A172 (cell line): ENCODE data around the gene SLC25A36. TPM values are rescaled to one million over a fixed set of nuclear protein-coding genes. Genes with fewer than 3 reads are reported as not detected.

Experiments used
- DNase-seq: peaks from one replicate; pipeline ENCODE4 v3.0.0-alpha.2; 2015; ENCODE audit warnings: low spot score
- total RNA-seq: library from RNA; depleted of rRNA; stranded (reverse); fragments of >200 nt; shearing (Covaris generic); gene quantifications from 2 replicates; pipeline ENCODE4 v1.2.3, GENCODE V29; 2014; rRNA removed

Gene SLC25A36
- total RNA-seq = 29.3 and 44.4 TPM in 2 replicates

- DNase-seq = peak; percentile 98
These were observed at the start of gene SLC25A36 for GRCh38 chr3:140941434-140942220. SLC25A36 (plus strand) TSS chr3:140941836; CDS start chr3:140942055, 219 bp downstream.

DNA sequence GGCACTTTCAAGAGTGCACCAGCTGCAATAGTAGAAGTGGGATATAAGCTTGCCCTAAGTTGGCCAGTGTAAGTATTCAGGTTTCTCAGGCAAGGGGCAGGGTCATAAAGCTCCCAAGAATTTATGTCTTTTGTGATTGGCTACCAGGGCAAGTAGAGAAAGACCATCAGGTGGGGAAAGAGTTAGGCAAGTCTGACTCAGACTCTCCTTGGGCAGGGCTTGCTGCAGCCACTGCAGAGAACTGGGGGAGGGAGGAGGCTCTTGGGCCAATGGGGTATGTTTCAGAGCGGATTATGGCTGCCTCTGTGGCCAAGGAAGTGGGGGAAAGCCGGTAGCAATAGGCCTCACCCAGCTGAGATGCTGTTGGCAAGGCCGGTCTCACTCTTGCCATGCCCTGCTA lies 44.6 kb upstream of the SLC25A36 start:
- DNase-seq = no peak

GRCh38 chr3:140898340-140899180 lies 43.1 kb upstream of the SLC25A36 start:
- peak; percentile 76 for DNase-seq

DNA sequence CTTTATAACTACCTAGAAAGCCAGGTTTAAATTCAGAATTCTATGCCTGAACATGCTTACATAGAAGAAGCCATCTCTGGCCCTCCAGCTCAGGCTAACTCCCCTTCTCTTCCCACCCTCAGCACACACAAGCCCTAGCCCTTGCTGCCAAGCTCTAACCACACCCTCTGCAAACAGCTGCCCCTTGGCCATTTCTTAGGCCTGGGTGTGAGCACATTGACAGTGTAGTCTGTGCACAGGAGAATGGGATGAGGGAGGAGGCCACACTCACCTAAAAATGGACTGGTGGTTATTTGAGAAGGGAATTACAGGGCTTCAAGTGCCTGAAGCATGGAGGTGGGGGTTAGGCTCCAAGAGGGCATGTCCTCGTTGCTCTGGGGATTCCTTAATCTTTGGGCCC lies 42.3 kb upstream of the SLC25A36 start:
- DNase-seq = no peak

DNA sequence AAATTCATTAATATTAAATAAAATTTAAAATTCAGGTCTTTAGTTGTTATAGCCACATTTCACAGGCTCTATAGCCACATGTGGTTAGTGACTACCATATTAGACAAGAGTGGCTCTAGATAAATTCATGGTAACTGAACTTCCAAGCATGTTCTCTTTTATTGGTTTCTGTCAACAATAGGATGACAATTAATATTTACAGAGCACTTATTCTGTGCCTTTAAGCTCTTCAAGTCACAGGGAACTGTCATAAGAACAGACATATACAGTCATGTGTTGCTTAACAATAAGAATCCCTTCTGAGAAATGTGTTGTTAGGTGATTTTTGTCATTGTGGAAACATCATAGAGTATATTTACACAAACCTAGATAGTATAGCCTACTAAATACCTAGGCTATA lies 38.8 kb upstream of the SLC25A36 start:
- no peak for DNase-seq

- no peak for DNase-seq
These were observed 38.4 kb upstream of the SLC25A36 start for GRCh38 chr3:140903196-140903595.

- no peak for DNase-seq
These were observed 37.1 kb upstream of the SLC25A36 start for GRCh38 chr3:140904521-140904920.

DNA sequence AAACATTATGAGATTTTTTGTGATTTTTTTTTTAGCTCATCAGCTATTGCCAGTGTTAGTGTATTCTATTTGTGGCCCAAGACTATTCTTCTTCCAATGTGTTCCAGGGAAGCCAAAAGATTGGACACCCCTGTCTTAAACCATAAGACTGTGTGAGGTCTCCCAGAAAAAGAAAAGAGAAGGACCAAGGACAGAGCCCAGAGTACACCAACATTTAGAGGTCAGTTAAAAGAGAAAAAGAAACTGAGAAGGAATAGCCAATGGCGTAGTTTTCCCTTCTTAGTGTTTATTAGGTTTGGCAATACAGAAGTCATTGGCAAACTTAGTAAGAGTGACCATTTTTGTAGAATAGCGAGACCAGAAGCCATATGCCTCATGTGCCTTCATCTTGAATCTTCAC lies 36.1 kb upstream of the SLC25A36 start:
- DNase-seq = no peak

GRCh38 chr3:140906785-140907184 lies 34.9 kb upstream of the SLC25A36 start:
- DNase-seq = no peak

DNA sequence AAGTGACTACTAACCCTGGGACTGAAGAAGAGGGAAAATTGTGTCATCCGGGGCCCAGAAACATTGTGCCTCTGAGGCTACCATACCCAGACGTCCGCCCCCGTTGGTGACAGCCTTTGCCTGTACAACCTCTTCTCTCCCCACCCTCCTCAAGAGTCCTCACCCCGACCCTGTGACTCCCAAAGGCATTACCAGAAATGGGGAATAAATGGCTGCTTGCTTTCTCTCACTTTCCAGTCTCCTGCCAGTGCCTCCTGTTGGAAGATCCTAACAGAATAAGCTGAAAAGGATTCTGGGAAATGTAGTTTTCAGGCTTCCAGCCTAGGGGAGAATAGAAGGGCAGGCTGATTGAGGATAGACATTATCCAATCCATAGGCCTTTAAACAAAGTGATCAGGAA lies 30.8 kb upstream of the SLC25A36 start:
- DNase-seq = no peak

GRCh38 chr3:140911822-140912221 lies 29.8 kb upstream of the SLC25A36 start:
- no peak for DNase-seq

DNA sequence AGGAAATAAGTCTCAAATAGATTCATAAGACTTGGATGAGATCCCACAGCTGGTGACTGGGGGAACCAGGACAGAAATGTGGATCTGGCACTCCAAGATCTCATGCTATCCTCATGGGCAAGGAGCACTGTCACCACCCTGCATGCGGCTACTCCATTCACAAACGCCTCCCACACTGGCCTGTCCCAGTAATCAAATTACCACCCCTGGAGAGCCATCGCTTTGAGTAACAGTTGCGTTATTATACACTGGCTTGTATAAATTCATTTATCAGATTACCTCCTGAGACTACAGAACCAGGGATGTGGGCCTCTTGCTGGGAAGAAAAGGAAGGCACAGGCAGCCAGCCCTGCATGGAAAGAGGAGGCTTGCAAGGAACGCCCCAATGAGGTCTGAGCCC lies 27.9 kb upstream of the SLC25A36 start:
- DNase-seq = no peak

- DNase-seq = no peak
These were observed 27.2 kb upstream of the SLC25A36 start for GRCh38 chr3:140914384-140914945.

DNA sequence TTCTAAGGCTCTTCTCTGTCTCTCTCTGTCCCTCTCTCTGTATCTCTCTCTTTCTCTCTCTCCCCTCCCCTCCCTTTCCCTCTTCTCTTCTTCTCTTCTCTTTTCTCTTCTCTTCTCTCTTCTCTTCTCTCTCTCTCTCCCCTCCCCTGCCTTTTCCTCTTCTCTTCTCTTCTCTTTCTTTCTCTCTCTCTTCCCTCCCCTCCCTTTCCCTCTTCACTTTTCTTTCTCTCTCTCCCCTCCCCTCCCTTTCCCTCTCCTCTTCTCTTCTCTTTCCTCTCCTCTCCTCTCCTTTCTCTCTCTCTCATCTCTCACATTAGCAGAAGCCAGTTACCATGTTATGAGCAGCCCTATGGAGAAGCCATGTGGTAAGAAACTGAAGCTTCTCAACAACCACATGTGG lies 25.0 kb upstream of the SLC25A36 start:
- no peak for DNase-seq

DNA sequence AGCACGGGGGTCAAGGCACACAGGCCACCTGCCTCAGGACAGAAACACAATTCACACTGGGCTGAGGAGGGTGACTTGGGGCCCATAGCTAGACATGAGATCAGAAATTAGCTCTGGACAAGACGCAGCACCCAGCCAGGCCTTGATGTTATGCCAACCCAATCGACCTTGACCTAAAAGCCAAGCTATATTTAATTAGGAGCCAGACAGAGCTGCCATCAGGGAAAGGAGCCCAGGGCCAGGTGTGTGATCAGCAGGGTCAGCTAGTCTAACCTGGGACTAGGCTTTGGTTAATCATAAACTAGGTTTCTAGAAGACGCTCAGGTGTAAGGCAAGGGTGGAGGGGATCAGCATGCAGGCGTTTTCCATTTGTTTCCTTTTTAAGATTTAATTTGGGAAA lies 23.9 kb upstream of the SLC25A36 start:
- no peak for DNase-seq

DNA sequence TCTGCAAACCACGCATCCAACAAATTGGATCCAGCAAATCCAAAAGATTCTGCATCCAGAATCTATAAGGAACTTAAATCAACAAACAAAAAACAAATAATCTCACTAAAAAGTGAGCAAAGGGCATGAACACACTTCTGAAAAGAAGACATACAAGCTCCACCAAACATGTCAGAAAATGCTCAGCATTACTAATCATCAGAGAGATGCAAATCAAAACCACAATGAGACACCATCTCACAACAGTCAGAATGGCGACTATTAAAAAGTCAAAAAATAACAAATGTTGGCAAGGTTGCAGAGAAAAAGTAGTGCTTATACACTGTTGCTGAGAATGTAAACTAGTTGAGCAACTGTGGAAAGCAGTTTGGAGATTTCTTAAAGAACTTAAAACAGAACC lies 21.6 kb upstream of the SLC25A36 start:
- no peak for DNase-seq

GRCh38 chr3:140922634-140923033 lies 19.0 kb upstream of the SLC25A36 start:
- no peak for DNase-seq

DNA sequence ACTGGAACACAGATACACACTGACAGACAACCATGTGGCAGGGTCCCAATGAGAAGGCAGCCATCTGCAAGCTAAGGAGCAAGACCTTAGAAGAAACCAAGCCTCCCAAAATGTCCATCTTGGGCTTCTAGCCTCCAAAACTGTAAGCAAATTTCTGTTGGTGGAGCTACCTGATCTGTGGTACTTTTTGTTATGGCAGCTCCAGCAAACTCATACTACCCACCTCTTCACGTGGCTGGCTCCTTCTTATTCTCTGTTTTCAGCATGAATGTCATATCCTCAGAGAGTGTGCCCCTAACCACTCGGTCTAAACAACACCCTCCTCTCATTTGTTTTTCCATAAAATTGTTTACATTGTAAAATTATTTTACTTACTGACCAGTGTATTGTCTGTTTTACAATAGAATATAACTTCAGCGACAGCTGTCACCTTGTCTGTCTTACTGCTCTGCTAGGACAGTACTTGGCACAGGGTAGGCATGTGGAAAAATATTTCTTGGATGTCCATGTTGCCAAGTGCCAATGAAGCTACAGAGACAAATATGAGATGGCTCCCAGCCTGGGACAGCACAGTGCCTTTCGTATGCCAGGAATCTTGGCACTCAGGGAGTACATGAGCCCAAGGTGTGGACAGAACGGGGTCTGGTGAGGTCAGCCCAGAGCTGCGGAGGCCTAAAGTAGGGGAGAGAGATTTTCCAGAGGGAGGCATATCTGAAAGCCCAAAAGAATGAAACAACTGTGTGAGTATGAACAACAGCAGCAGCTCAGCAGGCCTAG lies 17.4 kb upstream of the SLC25A36 start:
- DNase-seq = no peak

DNA sequence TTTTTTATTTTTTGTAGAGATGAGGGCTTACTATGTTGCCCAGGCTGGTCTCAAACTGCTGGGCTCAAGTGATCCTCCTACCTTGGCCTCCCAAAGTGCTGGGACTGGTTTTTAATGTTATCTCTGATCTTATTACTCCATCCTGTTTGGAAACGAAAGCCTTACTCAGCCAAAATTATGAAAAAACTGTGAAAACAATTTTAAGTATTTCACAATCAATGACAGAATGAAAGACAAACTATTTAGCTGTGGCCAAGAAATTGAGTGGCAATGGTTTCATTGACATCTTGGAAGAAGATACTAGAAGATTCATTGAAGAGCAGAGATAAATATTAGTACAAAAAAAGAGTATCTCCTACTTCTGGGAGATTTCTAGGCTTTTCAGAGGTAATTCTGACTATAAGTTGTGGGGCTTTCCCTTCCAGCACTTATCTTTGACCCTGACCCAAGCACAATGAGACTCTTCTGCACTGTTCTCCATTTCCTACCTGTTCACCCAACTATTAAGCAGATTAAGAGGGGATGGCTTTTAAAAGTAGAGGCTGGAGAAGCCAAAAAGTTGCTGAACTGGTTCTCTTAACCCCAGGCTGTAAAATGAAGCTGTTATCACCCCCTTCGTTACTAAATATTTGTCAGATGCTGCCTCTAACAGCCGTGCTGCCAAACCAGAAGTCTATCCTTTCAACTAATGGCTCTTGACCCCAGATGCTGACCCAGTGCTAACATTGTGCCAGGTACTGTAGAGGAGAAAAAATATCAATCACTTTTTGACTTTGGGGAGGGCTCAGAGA lies 14.2 kb upstream of the SLC25A36 start:
- DNase-seq = no peak

DNA sequence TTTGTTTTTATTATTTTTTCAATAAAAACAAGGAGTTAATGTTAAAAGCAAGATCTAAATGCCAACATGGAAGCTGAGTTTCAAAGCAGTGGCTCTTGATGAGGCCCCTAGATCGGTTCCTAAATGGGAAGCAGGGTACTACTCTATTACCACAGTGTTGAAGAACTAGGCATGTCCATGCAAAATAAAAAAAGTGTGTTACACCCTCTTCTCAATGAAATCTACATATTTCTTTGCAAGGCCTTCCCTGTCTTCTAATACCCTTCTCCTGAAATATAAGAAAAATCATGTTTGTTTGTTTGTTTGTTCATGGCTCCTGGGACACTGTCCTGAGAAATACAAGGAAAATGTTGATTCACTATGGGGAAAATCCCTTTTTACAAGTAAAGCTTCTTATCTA lies 12.2 kb upstream of the SLC25A36 start:
- DNase-seq = no peak

DNA sequence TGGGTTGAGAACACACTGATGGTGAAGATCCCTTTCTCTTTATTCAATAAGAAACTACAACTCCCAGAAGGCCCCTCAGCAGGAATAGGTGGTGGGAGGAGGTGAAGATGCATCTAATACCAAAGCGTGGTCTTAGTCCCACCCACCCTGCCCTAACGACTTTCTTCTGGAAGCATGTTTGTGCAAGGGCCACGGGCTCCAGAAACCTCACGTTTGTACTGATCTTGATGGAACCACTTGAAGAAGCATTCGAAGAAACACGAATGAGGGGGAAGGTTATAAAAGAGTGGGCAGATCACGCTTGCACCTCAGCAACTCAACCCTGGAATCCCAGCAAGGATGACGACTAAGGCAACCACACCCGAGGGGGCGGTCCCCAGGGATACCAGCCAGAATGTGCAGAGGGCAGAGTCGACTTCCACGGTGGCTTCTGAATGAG lies 10.6 kb upstream of the SLC25A36 start:
- DNase-seq = no peak
